HG02798 (cell line): Measurements from ENCODE around the gene YWHAH.

Experiments
- ATAC-seq: cut with Tn5 transposase; IDR thresholded peaks from one replicate; pipeline ENCODE4 v1.9.1; 2021; ENCODE audit warnings: mild to moderate bottlenecking; ENCODE audit not compliant: unreplicated experiment, poor library complexity

The YWHAH gene

DNA sequence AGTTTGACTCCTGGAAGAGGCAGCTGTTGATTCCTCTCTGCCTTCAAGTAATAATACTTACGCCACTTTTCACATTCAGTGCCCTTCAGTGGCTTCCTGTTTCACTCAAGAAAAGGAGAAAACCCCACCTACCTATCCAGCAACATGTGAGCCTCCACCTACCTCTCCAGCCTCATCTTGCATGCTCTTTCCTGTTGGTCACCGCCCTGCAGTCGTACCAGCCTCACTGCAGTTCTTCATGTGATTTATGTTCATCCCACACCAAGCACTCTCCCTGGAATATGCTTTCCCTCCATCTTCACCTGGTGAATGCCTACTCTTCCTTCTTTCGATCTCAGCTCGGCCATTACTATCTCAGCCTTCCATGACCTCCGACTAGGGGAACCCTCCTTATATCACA lies 21.8 kb upstream of the YWHAH start:
- ATAC-seq: no peak

DNA sequence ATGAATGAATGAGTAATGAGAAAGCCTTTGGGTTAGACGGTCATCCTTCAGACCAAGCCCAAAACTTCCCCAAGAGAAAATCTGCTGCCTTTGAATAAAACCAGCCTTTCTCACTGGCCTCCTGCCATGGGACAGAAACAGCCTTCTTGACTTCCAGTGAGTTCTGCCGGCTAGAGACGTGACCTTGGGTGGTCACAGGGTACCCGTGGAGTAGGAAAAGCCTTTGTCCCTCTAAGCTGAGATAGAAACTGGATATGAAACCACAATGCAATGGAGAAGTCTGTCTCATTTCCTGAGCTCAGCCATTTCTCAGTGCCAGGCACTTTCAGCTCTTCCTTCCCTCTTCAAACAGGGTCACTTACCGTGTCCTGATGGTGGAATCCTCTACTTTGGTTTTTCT lies 21.2 kb upstream of the YWHAH start:
- no peak for ATAC-seq

DNA sequence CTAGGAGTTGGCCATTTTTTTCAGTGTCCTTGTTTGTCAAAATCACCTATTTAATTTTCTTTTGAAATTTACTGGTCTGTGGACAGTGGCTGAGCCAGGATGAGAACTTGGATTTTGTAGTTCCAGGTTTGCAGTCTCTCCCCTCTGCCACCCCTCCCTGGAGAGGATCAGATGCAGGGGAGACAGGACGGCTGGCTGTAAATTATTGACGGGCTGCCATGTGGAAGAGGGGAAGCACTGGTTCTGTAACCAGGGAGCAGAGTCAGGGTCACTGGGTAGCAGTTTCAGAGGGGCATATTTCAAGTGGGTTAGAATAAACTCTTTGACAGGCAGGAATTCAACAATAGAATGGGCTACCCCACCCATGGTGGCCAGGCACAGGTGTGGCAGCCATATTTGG lies 20.6 kb upstream of the YWHAH start:
- ATAC-seq: no peak

DNA sequence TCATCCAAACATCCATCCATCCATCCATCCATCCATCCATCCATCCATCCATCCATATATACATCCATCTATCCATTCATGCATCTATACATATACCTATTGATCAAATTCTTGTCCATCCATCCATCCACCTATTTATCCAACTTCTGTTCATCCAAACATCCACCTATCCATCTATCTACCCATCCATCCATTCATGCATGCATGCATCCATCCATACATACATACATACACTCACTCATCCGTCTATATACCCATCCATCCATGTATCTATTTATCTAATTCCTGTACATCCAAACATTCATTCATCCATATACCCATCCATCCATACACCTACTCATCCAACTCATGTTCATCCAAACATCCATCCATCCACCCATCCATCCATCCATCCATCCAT lies 19.3 kb upstream of the YWHAH start:
- ATAC-seq: no peak

DNA sequence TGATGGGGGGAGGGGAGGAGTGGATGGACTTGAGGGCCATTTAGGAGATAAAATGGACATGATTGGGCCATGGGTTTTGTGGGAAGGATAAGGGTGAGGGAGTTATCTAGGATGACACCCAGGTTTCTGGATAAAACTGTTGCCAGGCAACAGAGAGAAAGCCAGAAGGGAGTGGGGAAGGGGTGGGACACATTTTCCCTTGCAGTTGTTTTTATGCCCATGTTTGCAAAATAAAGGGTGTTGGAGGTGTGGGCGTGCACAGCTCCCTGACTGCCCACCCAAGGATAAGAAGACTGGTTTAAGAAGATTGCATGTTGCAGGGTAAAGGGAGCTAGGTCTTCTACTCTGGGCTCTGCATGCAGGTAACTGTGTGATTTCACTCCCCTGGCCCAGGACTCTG lies 18.3 kb upstream of the YWHAH start:
- ATAC-seq: no peak

DNA sequence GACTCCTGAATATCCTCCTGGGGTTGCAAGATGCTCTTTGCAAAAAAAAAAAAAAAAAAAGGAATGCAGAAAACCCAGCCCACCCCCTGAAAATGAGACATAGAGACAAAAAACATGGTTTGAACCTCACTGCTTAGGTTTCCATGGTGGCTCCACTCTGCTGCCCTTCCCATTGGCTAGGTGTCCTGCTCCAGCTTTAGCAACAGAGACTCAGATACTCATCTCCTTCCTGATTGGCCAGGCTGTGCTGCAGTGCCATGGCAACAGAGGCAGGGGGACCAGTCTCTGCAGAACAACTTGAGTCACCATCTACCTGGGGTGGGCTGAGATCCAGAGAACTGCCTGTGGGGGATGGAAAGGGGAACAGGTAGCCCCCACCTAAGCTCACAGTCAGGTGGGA lies 17.4 kb upstream of the YWHAH start:
- no peak for ATAC-seq

DNA sequence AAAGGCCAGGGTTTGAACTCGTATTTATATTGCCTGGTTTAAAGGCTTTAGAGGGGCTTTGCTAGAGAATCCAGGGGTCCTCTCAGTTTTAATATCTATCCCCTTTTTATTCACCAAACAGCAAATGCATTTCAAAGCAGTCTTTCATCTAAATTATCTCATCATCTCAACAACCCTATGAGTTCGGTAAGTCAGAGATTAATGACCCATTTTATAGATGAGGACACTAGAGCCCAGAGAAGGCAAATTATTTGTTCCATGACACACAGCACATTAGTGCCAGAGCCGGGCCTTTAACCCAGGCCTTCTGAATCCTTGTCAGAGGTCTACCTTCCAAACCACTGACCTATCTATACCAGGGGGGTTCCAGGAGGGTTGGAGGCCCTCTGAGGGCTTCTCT lies 16.8 kb upstream of the YWHAH start:
- ATAC-seq: no peak

DNA sequence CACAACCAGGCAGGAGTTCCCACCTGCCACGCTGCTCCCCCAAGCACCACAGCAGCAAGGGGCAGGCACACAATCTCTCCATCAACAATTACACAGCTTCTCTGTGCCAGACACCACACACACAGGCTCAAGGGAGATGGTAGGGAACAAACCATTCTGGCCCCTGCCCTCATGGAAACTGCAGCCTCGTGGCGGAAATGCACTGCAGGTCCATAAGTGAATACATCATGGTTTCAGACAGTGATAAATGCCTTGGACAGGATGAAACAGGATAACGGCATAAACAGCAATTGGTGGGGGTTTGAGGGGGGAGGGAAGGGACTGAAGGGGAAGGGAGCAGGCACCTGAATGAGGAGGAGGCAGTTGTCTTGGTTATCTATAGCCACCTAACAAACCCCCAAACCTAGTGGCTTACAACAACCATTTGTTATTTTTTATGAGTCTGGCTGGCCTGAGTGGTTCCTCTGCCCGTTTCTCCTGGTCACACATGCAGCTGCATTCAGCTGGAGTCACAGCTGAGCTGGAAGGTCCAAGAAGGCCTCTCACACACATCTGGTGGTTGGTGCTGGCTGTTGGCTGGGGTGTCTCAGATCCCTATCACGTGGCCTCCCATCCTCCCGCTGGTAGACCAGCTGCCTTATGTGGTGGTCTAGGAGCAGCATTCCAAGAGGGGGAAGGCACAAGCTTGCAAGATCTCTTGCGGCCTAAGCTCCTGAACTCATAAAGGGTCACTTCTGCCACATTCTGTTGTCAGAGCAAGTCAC lies 15.0 kb upstream of the YWHAH start:
- ATAC-seq: no peak

DNA sequence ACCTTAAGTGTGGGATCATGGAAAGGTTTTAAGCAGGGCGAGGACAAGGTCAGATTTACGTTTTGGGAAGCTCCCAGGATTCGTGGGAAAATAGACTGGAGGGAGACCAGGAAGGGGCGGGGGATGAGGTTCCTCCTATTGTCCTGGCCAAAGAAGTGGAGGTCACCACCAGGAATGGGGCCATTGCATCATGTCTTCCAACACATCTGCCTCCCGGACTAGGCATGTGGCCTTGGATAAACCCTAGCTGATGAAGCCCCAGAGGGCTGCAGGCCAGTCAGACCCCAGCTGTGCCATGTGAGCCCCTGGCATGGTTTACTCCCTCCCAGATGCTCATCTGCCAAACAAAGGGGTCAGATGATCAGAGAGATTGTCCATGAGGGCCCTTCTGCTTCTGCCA lies 11.5 kb upstream of the YWHAH start:
- ATAC-seq: no peak

DNA sequence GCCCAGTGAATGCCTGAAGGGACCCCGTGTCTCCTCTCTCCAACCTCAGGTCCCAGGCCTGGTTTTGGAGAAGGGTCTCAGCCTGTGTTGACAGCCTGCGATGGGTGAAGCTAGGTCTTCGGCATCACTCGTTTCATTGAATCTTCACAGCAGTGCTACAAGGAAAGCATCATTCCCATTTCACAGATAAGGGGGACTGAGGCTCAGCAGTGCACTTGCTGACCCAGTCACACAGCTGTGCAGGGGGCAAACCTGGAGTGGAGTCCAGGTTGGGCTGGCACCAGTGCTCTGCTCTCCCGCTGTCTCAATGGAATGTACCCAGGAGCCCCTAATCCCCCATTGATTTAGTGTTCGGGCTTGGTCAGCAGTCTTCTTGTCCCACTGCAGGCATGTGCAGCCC lies 10.9 kb upstream of the YWHAH start:
- no peak for ATAC-seq

DNA sequence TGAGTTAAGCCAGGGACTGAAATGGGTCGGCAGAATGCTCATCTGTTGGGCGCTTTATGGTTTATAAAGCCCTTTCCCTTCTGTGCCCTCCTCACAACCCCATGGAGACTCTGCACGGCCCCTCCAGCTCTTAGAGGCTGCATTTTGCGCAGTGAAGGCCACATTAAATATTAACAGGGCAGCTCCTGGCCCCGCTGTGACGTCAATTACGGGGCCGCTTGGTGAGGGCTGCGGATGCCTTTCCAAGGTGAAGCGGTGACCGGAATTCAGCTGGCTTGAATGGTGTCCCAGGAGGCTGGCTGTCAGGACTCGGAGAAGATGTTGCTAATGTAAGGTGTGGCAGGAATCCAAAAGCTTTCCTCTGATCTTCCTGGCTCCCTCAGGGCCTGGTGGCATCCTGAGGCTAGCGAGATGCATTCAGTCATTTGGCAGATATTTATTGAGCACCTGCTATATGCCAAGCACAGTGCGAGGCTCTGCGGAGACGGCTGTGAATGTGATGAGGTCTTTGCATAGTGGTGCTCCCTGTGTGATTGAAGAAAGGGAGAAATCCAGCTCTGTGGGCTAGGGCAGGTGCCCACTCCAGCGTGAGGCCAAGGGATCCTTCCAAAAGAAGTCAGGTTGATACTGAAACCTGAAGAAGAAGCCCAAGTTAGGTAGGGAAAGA lies 10.4 kb upstream of the YWHAH start:
- ATAC-seq: no peak

DNA sequence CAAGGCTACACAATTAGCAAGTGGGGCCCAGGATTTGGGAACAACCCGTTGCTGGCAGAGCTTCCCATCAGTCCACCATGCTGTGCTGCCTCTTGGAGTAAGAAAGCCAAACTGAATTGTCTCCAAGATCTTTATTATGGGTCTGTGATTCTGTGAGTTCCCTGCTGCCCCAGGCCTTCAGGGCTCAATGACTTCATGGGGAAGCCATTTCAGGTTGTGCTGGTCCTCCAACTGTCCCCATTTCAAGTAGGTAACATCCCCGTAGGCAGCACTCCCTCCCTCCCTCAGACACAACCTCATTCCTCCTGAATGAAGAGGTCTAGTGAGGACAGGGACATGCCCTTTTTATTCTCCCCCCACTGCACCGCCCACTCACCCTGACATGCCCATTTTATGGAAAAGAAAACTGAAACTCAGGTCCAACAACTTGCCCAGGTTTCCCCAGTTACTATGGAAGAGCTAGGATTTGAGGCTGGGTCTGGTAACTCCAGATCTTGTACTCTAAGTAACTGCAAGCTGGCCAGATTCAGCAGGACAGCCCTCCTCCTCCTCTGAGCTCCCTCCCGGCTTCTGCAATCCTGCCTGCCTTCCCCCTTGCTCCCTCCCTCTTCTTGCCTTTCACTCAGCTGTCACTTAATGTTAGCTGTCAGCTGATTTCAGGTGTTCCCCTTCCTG lies 8.2 kb upstream of the YWHAH start:
- ATAC-seq: no peak

DNA sequence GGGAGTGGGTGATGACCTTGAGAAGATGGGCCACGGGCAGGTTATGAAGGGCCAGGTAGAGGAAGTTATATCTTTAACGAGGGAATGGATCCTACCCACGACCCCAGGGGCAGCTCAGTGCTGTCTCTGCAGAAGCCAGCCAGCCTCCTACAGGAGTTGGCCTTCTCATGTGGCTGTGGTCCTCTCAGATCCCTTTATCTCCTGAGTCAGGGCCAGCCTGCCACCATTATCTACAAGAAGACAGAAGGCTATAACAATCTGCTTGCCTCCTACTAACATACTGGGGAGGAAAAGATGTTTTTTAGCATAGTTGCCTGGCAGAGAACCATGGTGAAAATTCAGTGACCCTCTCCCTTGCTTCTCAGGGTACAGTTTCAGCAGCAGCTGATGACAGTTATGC lies 7.0 kb upstream of the YWHAH start:
- ATAC-seq: no peak

DNA sequence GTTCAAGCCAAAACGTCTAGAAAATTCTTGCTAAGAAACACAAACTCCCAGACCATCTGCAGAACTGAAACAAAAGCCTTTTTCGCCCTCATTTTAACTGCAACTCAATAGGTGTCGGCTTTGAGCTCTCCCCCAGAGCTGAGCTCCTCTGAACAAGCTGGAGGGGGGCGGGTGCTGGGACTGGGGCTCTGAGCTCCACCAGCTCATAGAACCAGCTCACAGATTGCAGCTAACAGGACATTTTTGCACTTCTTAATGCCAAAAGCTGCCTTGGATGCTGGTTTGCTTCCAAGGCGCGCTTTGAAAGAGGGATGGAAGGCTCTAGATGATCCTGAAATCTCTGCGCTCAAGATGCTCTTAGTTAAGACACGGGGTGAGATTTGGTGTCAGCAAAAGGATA lies 6.0 kb upstream of the YWHAH start:
- no peak for ATAC-seq

DNA sequence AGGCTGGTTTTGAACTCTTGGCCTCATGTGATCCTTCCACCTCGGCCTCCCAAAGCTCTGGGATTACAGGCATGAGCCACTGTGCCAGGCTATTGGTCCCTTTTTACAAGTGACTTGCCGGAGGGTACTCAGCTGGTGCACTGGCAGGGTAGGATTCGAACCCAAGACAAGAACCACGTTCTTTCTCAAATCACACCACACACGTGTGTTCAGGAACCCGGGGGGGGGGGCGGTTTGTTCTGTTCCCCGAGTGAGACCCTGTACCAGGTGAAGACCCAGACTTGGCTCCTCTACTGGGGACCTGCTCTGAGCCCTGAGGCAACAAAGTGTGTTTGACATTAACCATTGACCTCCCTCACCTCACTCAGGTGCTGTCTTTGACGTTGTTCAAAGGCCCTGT lies 3.8 kb upstream of the YWHAH start:
- ATAC-seq: no peak

DNA sequence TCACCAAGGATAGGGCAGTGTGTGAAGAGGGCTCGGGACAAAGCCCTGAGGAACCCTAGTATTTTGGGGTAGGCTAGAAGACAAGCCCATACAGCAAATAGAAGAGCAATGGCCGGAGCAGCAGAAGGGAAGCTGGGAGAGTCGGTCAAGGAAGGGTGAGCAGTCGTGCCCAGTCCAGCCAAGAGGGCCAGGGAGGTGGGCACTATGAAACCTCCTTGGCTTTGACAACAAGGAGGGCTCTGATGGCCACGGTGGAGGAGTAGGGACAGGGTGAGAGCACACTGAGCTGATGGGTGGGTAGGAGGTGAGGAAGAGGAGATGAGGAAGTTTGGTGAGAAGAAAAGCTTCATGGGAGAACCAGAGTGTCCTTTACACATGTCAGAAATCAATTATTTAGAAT lies 2.2 kb upstream of the YWHAH start:
- no peak for ATAC-seq

DNA sequence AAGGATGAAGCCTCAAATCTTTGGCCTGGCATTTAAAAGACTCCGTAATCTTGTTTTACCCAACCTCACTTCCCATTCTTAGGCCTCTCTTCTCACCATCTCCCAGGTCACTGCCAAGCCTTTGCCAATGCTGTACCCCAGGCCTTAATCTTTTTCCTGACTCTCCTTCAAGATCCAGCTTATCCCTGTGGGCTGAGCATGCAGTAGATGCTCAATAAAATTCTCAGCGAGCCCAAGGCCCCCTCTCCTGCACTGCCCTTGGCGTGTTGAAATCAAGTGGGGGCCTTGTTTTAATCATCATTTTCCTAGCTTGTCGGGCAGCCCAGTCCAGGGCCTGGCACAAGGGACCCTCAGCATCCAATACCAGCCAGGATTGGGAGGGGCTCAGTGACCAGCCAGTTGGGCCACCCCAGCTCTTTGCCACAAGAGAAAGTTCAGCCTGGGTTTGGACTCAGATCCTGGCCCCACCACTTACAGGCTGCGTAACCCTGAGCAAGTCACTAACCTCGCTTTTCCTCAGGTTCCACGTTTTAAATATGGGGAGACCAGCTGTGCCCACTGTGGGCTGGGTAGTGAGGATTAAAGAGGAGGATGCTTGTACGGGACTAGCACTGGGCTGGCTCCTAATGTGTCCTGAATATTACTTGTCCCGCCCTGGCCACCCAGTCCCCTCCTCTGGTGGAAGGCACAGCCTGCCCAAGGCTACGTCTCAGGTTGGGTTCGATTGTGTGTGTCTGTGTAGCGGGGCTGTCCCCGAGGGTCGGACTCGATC lies 943 bp upstream of the YWHAH start:
- ATAC-seq: no peak

DNA sequence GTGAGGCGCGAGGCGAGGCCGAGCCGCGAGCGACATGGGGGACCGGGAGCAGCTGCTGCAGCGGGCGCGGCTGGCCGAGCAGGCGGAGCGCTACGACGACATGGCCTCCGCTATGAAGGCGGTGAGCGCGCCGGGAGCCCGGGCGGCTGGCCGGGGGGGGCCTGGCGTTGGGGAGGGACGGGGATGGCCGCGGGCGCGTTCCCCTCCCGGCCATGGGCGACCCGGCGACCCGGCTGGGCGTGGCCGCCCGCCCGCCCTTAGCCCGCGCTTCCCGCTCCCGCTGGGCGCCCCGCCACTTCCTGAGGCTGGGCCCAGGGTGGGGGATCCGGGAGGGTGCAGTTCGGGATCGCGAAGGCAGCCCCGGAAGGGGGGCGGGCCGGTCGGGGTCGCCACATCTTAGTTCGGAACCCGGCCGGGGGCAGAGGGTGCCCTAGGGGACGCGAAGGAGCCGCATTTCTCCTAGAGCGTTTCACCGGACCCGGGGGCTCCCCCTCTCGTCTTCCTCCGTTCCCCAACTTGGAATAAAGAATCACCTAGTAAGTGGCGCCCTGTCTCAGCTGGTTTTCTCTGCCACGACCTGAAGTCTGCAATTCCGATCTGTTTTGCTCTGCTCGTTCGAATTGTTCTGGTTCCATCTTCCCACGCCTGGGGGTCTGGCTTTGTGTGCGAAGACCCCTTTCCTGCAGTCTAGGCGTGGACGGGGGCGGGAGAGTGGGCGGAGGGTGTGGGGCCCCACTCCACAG lies 536 bp downstream of the YWHAH start:
- ATAC-seq: peak; percentile 25

DNA sequence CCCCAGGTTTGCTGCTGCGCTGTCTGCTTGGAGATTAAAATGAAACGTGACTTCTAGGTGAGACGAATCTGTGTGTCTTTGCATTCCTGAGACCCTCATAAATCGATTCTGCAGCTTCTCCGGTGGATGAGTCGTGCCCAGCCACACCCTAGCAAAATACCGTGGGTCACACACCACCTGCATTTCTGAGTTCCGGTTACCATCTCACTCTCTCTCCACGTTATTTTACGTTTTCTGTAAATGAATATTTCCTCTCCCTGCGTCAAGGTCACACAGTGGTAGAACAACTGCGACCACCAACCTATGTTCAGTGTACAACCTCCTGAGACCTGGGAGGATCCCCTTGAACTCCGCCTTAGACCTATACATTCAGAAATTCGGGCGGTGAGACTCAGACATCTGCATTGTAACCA lies 1.1 kb downstream of the YWHAH start:
- ATAC-seq: no peak

DNA sequence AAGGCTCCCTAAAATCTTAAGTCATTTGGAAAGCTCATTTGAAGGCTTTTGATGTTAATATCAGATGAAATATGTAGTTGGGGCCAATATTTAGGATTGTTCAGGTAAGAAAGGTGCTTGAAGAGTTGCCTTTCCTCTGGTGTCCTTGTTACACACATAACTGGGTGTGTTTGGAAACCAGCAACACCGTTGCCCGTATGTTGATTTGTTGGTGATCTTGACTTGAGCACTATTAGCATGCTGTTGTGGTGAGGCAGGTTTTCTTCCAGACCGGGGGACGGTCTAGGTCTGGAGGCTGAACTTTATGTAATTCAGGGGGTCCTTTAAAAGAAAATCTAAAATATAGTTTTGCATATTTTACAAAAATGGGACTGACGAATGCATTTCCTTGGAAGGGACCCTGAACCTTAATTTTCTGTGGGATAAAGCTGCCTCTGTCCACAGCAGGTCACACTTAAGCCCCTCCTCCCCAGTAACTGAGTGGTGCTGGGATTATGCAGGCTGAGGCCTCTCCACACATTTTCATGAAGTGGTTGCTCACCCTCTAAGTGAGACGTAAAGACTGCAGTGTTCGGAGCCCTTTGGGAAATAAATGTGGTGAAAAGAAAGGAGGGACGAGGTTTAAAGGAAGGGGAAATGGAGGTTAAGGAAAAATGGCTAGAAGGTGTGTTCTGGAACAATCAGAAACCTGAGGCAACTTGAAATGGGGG lies 1.8 kb downstream of the YWHAH start:
- ATAC-seq: no peak
